ENCODE measurements around the gene ATRNL1. TPM values are rescaled to one million over a fixed set of nuclear protein-coding genes. Genes with fewer than 3 reads are reported as not detected.
A peak's percentile ranks its signal among the peaks of the same experiment; 100 is the strongest.
"Not testable (repeated sequence)": the region's sequence is repeated elsewhere in the genome, so short reads cannot be mapped to it uniquely, and the experiment has no call there.

ATRNL1 gene
- total RNA-seq, 1 experiment from 2014 or later = 6.8 TPM

GRCh38 chr10:115405838-115406237 lies 312.7 kb downstream of the ATRNL1 start:
- not testable (repeated sequence) for DNase-seq (ENCODE audit: extremely low read depth, low read depth)

- DNase-seq (ENCODE audit: extremely low read depth, low read depth) = no peak
Measured at GRCh38 chr10:115409347-115409746, 316.2 kb downstream of the ATRNL1 start.

GRCh38 chr10:115417585-115418265 lies 324.6 kb downstream of the ATRNL1 start:
- DNase-seq (ENCODE audit: extremely low read depth, low read depth) = peak; percentile 53

GRCh38 chr10:115422624-115423023 lies 329.5 kb downstream of the ATRNL1 start:
- DNase-seq (ENCODE audit: extremely low read depth, low read depth) = no peak

- no peak for DNase-seq (ENCODE audit: extremely low read depth, low read depth)
Measured at GRCh38 chr10:115427611-115428010, 334.4 kb downstream of the ATRNL1 start.

- peak; percentile 33 for DNase-seq (ENCODE audit: extremely low read depth, low read depth)
Measured at GRCh38 chr10:115432188-115432819, 339.1 kb downstream of the ATRNL1 start.

GRCh38 chr10:115436999-115437398 lies 343.8 kb downstream of the ATRNL1 start:
- no peak for DNase-seq (ENCODE audit: extremely low read depth, low read depth)

DNA sequence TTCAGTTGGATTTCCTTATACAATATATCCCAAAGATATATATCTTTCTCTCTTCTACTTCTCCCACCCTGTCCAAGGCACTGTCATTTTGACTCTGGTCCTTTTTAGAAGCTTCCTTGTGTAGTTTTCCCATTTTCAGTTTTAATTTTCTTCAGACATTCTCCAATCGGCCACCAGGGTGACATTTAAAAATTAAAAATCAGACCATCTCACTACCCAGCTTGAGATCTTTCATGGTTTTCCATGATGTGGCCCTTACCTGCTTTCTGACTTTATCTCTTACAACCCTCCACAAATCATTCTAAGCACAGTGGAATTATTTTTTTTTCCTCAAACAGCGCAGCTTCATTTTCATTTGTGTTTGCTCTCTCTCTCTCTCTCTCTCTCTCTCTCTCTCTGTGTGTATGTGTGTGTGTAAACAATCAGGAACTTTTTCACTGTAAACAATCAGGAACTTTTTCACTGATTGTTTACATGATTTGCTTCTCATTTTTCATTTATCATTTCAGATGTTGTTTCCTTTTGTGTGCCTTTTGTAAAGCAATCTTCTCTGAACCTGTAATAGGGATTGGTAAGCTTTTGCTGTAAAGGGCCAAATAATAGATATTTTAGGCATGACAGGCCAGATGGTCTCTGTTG lies 348.9 kb downstream of the ATRNL1 start:
- DNase-seq (ENCODE audit: extremely low read depth, low read depth) = no peak

DNA sequence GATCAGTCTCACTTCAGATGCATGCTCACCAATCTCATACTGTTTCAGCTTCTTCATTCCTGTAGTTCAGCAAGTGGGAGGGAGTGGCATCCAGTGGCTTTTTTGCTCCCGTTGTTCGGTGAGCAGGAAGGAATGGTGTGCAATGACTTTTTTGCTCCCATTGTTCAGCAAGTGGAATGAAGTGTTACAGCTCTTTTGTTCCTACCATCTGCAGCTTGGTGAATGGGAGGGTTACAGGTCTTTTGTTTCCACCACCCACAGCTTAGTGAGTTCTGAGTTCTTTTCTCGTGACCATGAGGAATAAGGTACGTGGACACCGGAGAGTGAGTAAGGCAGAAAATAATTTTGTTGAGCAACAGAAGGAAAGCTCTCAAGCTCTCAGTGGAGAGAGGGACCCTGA lies 363.6 kb downstream of the ATRNL1 start:
- no peak for DNase-seq (ENCODE audit: extremely low read depth, low read depth)

- no peak for DNase-seq (ENCODE audit: extremely low read depth, low read depth)
Measured at GRCh38 chr10:115483294-115483693, 390.1 kb downstream of the ATRNL1 start.

- DNase-seq (ENCODE audit: extremely low read depth, low read depth) = no peak
Measured at GRCh38 chr10:115491526-115492140, 398.5 kb downstream of the ATRNL1 start.

DNA sequence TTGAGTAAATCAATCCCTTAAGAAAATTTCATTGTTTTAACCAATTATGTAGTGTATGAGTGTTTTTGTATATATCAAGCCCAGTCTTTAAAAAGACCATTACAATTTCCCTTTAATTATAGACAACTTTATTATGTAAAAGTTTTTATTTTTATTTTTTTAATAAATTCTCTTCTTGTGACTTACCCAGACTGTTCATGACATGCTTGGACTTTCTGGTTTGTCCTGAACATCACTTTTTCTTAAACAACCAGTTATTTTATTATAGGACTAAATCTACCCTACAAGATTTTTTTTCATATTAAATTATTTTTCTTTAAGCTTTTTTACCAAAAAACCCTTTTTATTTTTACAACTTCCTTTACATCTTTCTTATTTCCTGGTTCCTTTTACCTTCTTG lies 410.4 kb downstream of the ATRNL1 start:
- no peak for DNase-seq (ENCODE audit: extremely low read depth, low read depth)

DNA sequence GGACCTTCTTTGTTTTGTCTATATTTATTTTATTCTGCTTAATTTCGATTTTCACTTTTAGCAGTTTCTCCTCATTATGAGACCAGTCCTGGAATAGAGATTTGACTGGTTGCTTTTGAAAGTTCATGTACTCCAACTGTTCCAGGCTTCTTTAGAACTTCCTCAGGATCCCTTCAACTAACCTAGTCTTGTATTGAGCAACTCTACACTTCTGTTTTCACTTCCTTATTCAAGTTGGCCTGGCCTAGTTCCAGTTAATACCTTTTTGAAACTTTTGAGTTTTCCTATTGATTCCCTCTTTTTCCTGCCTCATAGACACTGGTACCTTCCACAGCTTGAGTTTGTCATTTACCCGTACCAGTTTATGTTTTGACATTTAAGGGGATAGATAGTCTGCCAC lies 421.7 kb downstream of the ATRNL1 start:
- DNase-seq (ENCODE audit: extremely low read depth, low read depth) = no peak

- DNase-seq (ENCODE audit: extremely low read depth, low read depth) = no peak
Measured at GRCh38 chr10:115525141-115525540, 432.0 kb downstream of the ATRNL1 start.

GRCh38 chr10:115527682-115528081 lies 434.5 kb downstream of the ATRNL1 start:
- not testable (repeated sequence) for DNase-seq (ENCODE audit: extremely low read depth, low read depth)

- DNase-seq (ENCODE audit: extremely low read depth, low read depth) = not testable (repeated sequence)
Measured at GRCh38 chr10:115536401-115536800, 443.2 kb downstream of the ATRNL1 start.

GRCh38 chr10:115539142-115539762 lies 446.1 kb downstream of the ATRNL1 start:
- no peak for DNase-seq (ENCODE audit: extremely low read depth, low read depth)

- no peak for DNase-seq (ENCODE audit: extremely low read depth, low read depth)
Measured at GRCh38 chr10:115555887-115556402, 462.8 kb downstream of the ATRNL1 start.

- DNase-seq (ENCODE audit: extremely low read depth, low read depth) = no peak
Measured at GRCh38 chr10:115558252-115558651, 465.1 kb downstream of the ATRNL1 start.

DNA sequence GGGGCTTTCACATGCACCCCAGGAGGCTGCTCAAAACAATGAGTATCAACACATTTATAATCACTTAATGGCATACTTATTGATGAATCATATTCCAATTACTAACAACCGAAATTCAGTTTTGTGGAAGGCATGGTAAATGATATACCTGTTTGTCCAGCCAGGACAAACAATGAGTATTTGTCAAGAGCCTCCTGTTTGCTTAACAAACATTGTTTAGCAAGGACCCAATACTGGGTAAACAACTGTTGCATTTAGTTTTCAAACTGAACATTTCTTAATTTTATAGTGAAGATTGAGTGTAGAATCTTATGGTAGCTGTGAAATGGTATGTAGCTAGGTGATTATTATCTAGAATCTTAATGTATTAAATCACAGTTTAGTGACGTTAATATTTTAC lies 473.7 kb downstream of the ATRNL1 start:
- DNase-seq (ENCODE audit: extremely low read depth, low read depth) = no peak

All from NCI-H460 (cell line).